MM.1S (cell line): ENCODE results near the gene SCUBE3.
A peak's percentile ranks its signal among the peaks of the same experiment; 100 is the strongest.

Source experiments
- DNase-seq: peaks from one replicate; pipeline ENCODE4 v3.0.0-alpha.2; 2015
- H2AFZ ChIP-seq: fragments of 300-600 bp; sonication (generic); 2 replicates; pipeline ENCODE4 v1.6.0; 2016; ENCODE audit warnings: antibody characterized with exemption, low read length
- H3F3A ChIP-seq: fragments of 300-600 bp; sonication (generic); 2 replicates; pipeline ENCODE4 v1.6.1; 2016; ENCODE audit warnings: mild to moderate bottlenecking, antibody characterized with exemption, low read length, moderate library complexity, mixed read lengths; ENCODE audit not compliant: insufficient read depth
- H3K27ac ChIP-seq: fragments of 300-600 bp; sonication (generic); 2 replicates; pipeline ENCODE4 v1.5.1; 2016; ENCODE audit warnings: mild to moderate bottlenecking, low read length
- H3K27me3 ChIP-seq: fragments of 300-600 bp; sonication (generic); replicated peaks from 2 replicates; pipeline ENCODE4 v1.6.0; 2016; ENCODE audit warnings: low read length; ENCODE audit not compliant: insufficient read depth
- H3K36me3 ChIP-seq: fragments of 300-600 bp; sonication (generic); replicated peaks from 2 replicates; pipeline ENCODE4 v1.6.1; 2016; ENCODE audit warnings: mild to moderate bottlenecking, low read length, mixed read lengths; ENCODE audit not compliant: insufficient read depth
- H3K4me1 ChIP-seq: fragments of 300-600 bp; sonication (generic); 2 replicates; pipeline ENCODE4 v1.6.1; 2016; ENCODE audit warnings: low read length, mixed read lengths
- H3K4me2 ChIP-seq: fragments of 300-600 bp; sonication (generic); 2 replicates; pipeline ENCODE4 v1.6.0; 2016; ENCODE audit warnings: low read depth, low read length
- H3K4me3 ChIP-seq: fragments of 300-600 bp; sonication (generic); 2 replicates; pipeline ENCODE4 v1.5.1; 2016; ENCODE audit warnings: low read length, mixed read lengths
- H3K79me2 ChIP-seq: fragments of 300-600 bp; sonication (generic); 2 replicates; pipeline ENCODE4 v1.6.1; 2016; ENCODE audit warnings: mixed run types, low read length, mixed read lengths
- H3K9ac ChIP-seq: fragments of 300-600 bp; sonication (generic); 2 replicates; pipeline ENCODE4 v1.6.1; 2016; ENCODE audit warnings: low read length, mixed read lengths
- H3K9me2 ChIP-seq: fragments of 300-600 bp; sonication (generic); replicated peaks from 2 replicates; pipeline ENCODE4 v1.6.1; 2016; ENCODE audit warnings: mild to moderate bottlenecking, low read length, mixed read lengths; ENCODE audit not compliant: insufficient read depth
- H3K9me3 ChIP-seq: fragments of 300-600 bp; sonication (generic); replicated peaks from 2 replicates; pipeline ENCODE4 v1.6.1; 2016; ENCODE audit warnings: mild to moderate bottlenecking, low read length, mixed read lengths; ENCODE audit not compliant: insufficient read depth
- H4K20me1 ChIP-seq: fragments of 300-600 bp; sonication (generic); 2 replicates; pipeline ENCODE4 v1.6.1; 2016; ENCODE audit warnings: mild to moderate bottlenecking, low read length, moderate library complexity, mixed read lengths; ENCODE audit not compliant: insufficient read depth
- CTCF ChIP-seq: fragments of 300-600 bp; sonication (generic); IDR thresholded peaks from 2 replicates; pipeline ENCODE4 v1.5.1; 2016; ENCODE audit warnings: antibody characterized with exemption, low read length, mixed read lengths
- EZH2 ChIP-seq: fragments of 300-600 bp; sonication (generic); optimal IDR thresholded peaks from 2 replicates; pipeline ENCODE3; 2017; ENCODE audit warnings: low read depth, mild to moderate bottlenecking, antibody characterized with exemption, low read length, mixed read lengths
- EZH2phosphoT487 ChIP-seq: fragments of 300-600 bp; sonication (generic); IDR thresholded peaks from 2 replicates; pipeline ENCODE4 v1.6.1; 2018; ENCODE audit warnings: antibody characterized with exemption, low read length

SCUBE3 gene

DNA sequence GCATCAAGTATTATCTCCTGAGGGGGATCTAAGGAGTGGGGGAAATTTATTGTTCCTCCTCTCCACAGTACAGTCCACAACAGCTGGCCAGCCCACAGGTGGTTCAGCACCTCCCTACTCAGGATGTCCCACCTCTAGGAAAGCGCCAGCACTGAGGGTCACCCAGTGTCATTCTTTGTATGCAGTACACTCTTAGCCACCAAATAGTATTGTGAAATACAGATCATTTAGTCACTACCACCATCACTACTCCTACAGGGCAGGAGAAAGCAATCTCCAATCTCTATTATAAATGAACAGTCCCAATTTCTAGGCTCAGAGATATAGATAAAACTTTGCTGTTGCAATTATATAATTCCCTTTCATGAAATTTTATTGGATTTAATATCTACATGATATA is 39.5 kb downstream of the SCUBE3 start:
- H3K9me2 ChIP-seq = no peaks in the 10 kb centered on the region
- TF ChIP-seq EZH2phosphoT487 (no peak), CTCF (no peak), EZH2 (no peak)
- H3K27me3 ChIP-seq = no peaks in the 10 kb centered on the region
- H4K20me1 ChIP-seq = no peaks in the 10 kb centered on the region
- no peaks in the 10 kb centered on the region for H3F3A ChIP-seq
- no peak overlapping the region for H3K9ac ChIP-seq
- DNase-seq = no peak
- no peak overlapping the region for H3K4me2 ChIP-seq
- H3K4me3 ChIP-seq = no peak overlapping the region
- H3K79me2 ChIP-seq = peaks cover 2% of the 10 kb centered on the region
- H3K27ac ChIP-seq = no peak overlapping the region
- no peaks in the 10 kb centered on the region for H3K36me3 ChIP-seq
- no peak overlapping the region for H2AFZ ChIP-seq
- no peaks in the 10 kb centered on the region for H3K9me3 ChIP-seq
- H3K4me1 ChIP-seq = peaks cover 16% of the 10 kb centered on the region

DNA sequence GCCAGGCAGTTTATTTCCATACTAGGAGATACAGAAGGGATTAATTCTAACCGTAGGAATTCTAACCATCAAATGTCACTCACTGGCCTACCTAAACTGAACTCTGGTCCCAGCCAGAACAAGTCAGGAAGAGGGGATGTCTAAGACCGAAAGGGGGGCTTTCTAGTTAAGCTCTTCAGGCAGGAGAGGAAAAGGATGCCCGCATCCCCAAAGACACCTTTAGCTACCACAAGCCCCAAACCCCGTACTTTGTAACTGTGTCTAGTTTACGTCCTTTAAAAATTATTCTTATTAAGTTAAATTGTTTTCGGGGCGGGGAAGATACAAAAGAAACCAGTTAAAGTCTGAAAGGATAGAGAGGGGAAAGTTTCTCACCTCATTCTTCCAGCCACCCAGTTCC is 44.6 kb downstream of the SCUBE3 start:
- Histone ChIP-seq H3K9me2 (no peaks in the 10 kb centered on the region), H3F3A (peaks cover 16% of the 10 kb centered on the region), H3K27ac (no peak overlapping the region), H2AFZ (no peak overlapping the region; the same call in 1 of the 2 replicates), H3K36me3 (no peaks in the 10 kb centered on the region), H3K9me3 (no peaks in the 10 kb centered on the region), H4K20me1 (no peaks in the 10 kb centered on the region), H3K9ac (peak overlapping the region; percentile 95; the same call in 1 of the 2 replicates), H3K4me3 (peak overlapping the region; percentile 83), H3K4me2 (peak overlapping the region; percentile 74), H3K4me1 (peaks cover 17% of the 10 kb centered on the region), H3K79me2 (peaks cover 23% of the 10 kb centered on the region), H3K27me3 (no peaks in the 10 kb centered on the region)
- TF ChIP-seq EZH2 (no peak), CTCF (no peak), EZH2phosphoT487 (no peak)
- DNase-seq = no peak

DNA sequence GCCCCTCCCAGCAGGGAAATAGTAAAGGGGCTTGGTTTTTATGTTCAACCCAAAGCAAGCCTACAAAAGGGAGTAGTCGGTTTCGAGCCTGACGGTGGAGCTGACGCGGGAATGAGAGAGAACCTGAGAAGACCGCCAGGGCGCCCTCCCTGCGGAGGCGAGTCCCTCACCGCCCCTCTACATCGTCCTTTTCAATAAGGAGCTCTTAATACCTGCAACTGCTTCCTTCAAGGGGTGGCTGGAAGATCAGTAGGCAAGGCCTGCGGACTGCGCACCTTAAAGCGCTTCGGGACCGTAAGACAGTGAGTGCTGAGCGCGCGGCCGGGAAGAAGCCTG is 45.1 kb downstream of the SCUBE3 start:
- H3K9me3 ChIP-seq = no peaks in the 10 kb centered on the region
- no peaks in the 10 kb centered on the region for H3K36me3 ChIP-seq
- H3K79me2 ChIP-seq = peaks cover 26% of the 10 kb centered on the region
- TF ChIP-seq CTCF (peak; percentile 22; the same call in 1 of the 2 replicates), EZH2phosphoT487 (no peak)
- H3F3A ChIP-seq = peaks cover 16% of the 10 kb centered on the region
- peaks cover 18% of the 10 kb centered on the region for H3K4me1 ChIP-seq
- H3K27ac ChIP-seq = peak overlapping the region; percentile 70; the same call in 1 of the 2 replicates
- H3K27me3 ChIP-seq = no peaks in the 10 kb centered on the region
- peak overlapping the region; percentile 74 for H3K4me2 ChIP-seq
- H3K4me3 ChIP-seq = peak overlapping the region; percentile 83
- H2AFZ ChIP-seq = peak overlapping the region; percentile 66
- no peaks in the 10 kb centered on the region for H3K9me2 ChIP-seq
- no peaks in the 10 kb centered on the region for H4K20me1 ChIP-seq
- no peak for DNase-seq
- peak overlapping the region; percentile 95 for H3K9ac ChIP-seq
